ENCODE results near the gene CGB1. TPM values are rescaled to one million over a fixed set of nuclear protein-coding genes. Genes with fewer than 3 reads are reported as not detected.

The CGB1 gene
- total and polyA plus RNA-seq, 2 experiments from 2014 or later, result 3.2 TPM; not detected in 1

- TF ChIP-seq EZH2 (IDR thresholded peaks at IDR 0.05; ENCODE audit: insufficient read depth, poor library complexity, severe bottlenecking) (no peak), EZH2phosphoT487 (IDR thresholded peaks at IDR 0.05; ENCODE audit: insufficient read depth, low read depth) (no peak)
- H3K27ac ChIP-seq, result no peak overlapping the region
- peaks cover 6% of the 10 kb centered on the region; the same call in 1 of the 2 replicates for H3F3A ChIP-seq (ENCODE audit: insufficient read depth)
- no peak overlapping the region for H2AFZ ChIP-seq
- H3K9me2 ChIP-seq (ENCODE audit: insufficient read depth), result no peaks in the 10 kb centered on the region
- H3K4me2 ChIP-seq (ENCODE audit: unreplicated experiment), result no peak overlapping the region
- H3K4me3 ChIP-seq, result no peak overlapping the region
- no peaks in the 10 kb centered on the region for H3K36me3 ChIP-seq (ENCODE audit: low read depth)
- H3K27me3 ChIP-seq (replicated peaks; ENCODE audit: insufficient read depth), result no peaks in the 10 kb centered on the region
- H3K4me1 ChIP-seq (ENCODE audit: insufficient read depth), result no peaks in the 10 kb centered on the region
- WGBS, 2 experiments (ENCODE audit: low coverage in 1 of 2, low lambda C conversion rate in 2 of 2, missing lambda C conversion rate in 2 of 2), result 29 to 31% methylated on average over 3 of the region's 3 CpGs
- H3K9ac ChIP-seq, result no peak overlapping the region
- in situ Hi-C loops (cut with MboI), result no loop called here
- no peaks in the 10 kb centered on the region for H4K20me1 ChIP-seq (ENCODE audit: insufficient read depth)
- no peak for DNase-seq
- H3K79me2 ChIP-seq (ENCODE audit: insufficient read depth), result no peaks in the 10 kb centered on the region
- H3K9me3 ChIP-seq (ENCODE audit: low read depth), result no peaks in the 10 kb centered on the region
These were observed 30.9 kb upstream of the CGB1 start for GRCh38 chr19:49067554-49067953.

DNA sequence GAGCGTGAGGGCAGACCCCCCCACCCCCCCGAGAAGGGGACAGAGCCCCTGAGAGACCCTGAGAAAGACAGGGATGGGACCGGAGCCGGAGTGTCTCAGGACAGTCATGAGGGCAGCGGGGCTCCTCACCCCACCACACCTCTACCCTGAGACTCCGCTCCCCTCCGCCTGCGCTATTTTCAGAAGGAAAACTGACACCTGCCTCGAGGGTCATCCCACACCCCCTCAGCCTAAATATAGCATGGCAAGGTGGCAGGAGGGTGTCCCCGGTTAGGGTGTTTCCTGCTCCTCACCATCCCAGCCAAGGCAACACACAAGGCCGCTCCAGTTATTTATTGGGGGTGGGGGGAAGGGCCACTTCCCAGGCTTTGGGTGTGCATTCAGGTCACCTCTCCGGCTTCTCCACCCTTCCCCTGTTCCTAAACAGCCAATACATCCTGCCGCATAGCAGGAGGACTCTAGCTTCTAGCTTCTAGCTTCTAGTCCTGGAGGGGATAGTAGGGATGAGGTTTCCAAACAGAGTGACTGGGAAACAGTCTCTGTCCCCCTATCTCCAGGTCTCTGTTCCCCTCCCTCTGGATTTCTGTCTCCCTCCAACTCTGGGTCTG lies 29.3 kb upstream of the CGB1 start:
- no peak for DNase-seq
- Histone ChIP-seq H3K9ac (no peak overlapping the region), H3K27me3 (replicated peaks; ENCODE audit: insufficient read depth) (no peaks in the 10 kb centered on the region), H3K79me2 (ENCODE audit: insufficient read depth) (peaks cover 2% of the 10 kb centered on the region; the same call in 1 of the 2 replicates), H3K4me3 (no peak overlapping the region), H3K4me1 (ENCODE audit: insufficient read depth) (no peaks in the 10 kb centered on the region), H2AFZ (no peak overlapping the region), H3K9me2 (ENCODE audit: insufficient read depth) (no peaks in the 10 kb centered on the region), H3F3A (ENCODE audit: insufficient read depth) (peaks cover 6% of the 10 kb centered on the region; the same call in 1 of the 2 replicates), H3K27ac (no peak overlapping the region), H3K9me3 (ENCODE audit: low read depth) (no peaks in the 10 kb centered on the region), H3K4me2 (ENCODE audit: unreplicated experiment) (no peak overlapping the region), H4K20me1 (ENCODE audit: insufficient read depth) (no peaks in the 10 kb centered on the region), H3K36me3 (ENCODE audit: low read depth) (no peaks in the 10 kb centered on the region)
- WGBS, 2 experiments (ENCODE audit: low coverage in 1 of 2, low lambda C conversion rate in 2 of 2, missing lambda C conversion rate in 2 of 2), result 70% methylated on average over 13 of the region's 13 CpGs
- in situ Hi-C loops (cut with MboI), result no loop called here
- TF ChIP-seq EZH2 (IDR thresholded peaks at IDR 0.05; ENCODE audit: insufficient read depth, poor library complexity, severe bottlenecking) (no peak), EZH2phosphoT487 (IDR thresholded peaks at IDR 0.05; ENCODE audit: insufficient read depth, low read depth) (no peak)

GRCh38 chr19:49064768-49065611 lies 28.3 kb upstream of the CGB1 start, which contains the start of gene NTF4:
Gene NTF4 (minus strand): TSS chr19:49064818. CDS start chr19:49061997, 2,821 bp downstream.
- Histone ChIP-seq H3K27me3 (replicated peaks; ENCODE audit: insufficient read depth) (no peaks in the 10 kb centered on the region), H3K9me3 (ENCODE audit: low read depth) (no peaks in the 10 kb centered on the region), H3K9ac (no peak within 1 kb of the TSS), H3K27ac (no peak within 1 kb of the TSS), H3K4me2 (ENCODE audit: unreplicated experiment) (peak within 1 kb of the TSS; percentile 61), H3K4me1 (ENCODE audit: insufficient read depth) (no peaks in the 10 kb centered on the region), H3K36me3 (ENCODE audit: low read depth) (no peaks in the 10 kb centered on the region), H3F3A (ENCODE audit: insufficient read depth) (peaks cover 6% of the 10 kb centered on the region; the same call in 1 of the 2 replicates), H3K79me2 (ENCODE audit: insufficient read depth) (peaks cover 13% of the 10 kb centered on the region), H3K9me2 (ENCODE audit: insufficient read depth) (no peaks in the 10 kb centered on the region), H3K4me3 (peak within 1 kb of the TSS; percentile 57), H2AFZ (no peak within 1 kb of the TSS), H4K20me1 (ENCODE audit: insufficient read depth) (no peaks in the 10 kb centered on the region)
- 12 to 13% methylated on average over 30 to 40 of the region's 53 CpGs for WGBS, 2 experiments (ENCODE audit: low coverage in 1 of 2, low lambda C conversion rate in 2 of 2, missing lambda C conversion rate in 2 of 2)
- TF ChIP-seq EZH2 (IDR thresholded peaks at IDR 0.05; ENCODE audit: insufficient read depth, poor library complexity, severe bottlenecking) (no peak), EZH2phosphoT487 (IDR thresholded peaks at IDR 0.05; ENCODE audit: insufficient read depth, low read depth) (no peak)
- in situ Hi-C loops (cut with MboI), result no loop called here
- DNase-seq, result peak; percentile 50

GRCh38 chr19:49064029-49064629 lies 27.4 kb upstream of the CGB1 start:
- Histone ChIP-seq H3K9me2 (ENCODE audit: insufficient read depth) (no peaks in the 10 kb centered on the region), H3K79me2 (ENCODE audit: insufficient read depth) (peaks cover 19% of the 10 kb centered on the region), H3K9me3 (ENCODE audit: low read depth) (no peaks in the 10 kb centered on the region), H3K27ac (no peak overlapping the region), H3K36me3 (ENCODE audit: low read depth) (no peaks in the 10 kb centered on the region), H4K20me1 (ENCODE audit: insufficient read depth) (no peaks in the 10 kb centered on the region), H3K4me2 (ENCODE audit: unreplicated experiment) (peak overlapping the region; percentile 61), H3K9ac (no peak overlapping the region), H2AFZ (no peak overlapping the region), H3F3A (ENCODE audit: insufficient read depth) (peaks cover 6% of the 10 kb centered on the region; the same call in 1 of the 2 replicates), H3K4me1 (ENCODE audit: insufficient read depth) (no peaks in the 10 kb centered on the region), H3K4me3 (peak overlapping the region; percentile 57), H3K27me3 (replicated peaks; ENCODE audit: insufficient read depth) (no peaks in the 10 kb centered on the region)
- no peak for TF ChIP-seq EZH2phosphoT487 (IDR thresholded peaks at IDR 0.05; ENCODE audit: insufficient read depth, low read depth)
- in situ Hi-C loops (cut with MboI), result no loop called here
- WGBS, 2 experiments (ENCODE audit: low coverage in 1 of 2, low lambda C conversion rate in 2 of 2, missing lambda C conversion rate in 2 of 2), result 40 to 50% methylated on average over 7 to 9 of the region's 10 CpGs
- DNase-seq, result no peak
